Hepatocyte (in vitro differentiated cells): ENCODE measurements around the gene CHCHD6. TPM values are rescaled to one million over a fixed set of nuclear protein-coding genes. Genes with fewer than 3 reads are reported as not detected.

ENCODE experiments used
- DNase-seq: peaks from one replicate; pipeline ENCODE4 v3.0.0-alpha.2; 2016; ENCODE audit warnings: low spot score
- H2AFZ ChIP-seq: fragments of 200-600 bp; sonication (generic); 2 replicates; pipeline ENCODE4 v1.6.0; 2016; ENCODE audit warnings: antibody characterized with exemption, mild to moderate bottlenecking
- H3K27ac ChIP-seq: fragments of 200-600 bp; sonication (generic); 2 replicates; pipeline ENCODE4 v1.5.1; 2016; ENCODE audit warnings: mild to moderate bottlenecking
- H3K27me3 ChIP-seq: fragments of 200-600 bp; sonication (generic); 2 replicates; pipeline ENCODE4 v1.6.1; 2016
- H3K36me3 ChIP-seq: fragments of 200-600 bp; sonication (generic); replicated peaks from 2 replicates; pipeline ENCODE4 v1.5.1; 2016; ENCODE audit warnings: low read depth; ENCODE audit not compliant: insufficient read depth
- H3K4me1 ChIP-seq: fragments of 200-600 bp; sonication (generic); 2 replicates; pipeline ENCODE4 v1.5.1; 2016; ENCODE audit warnings: mild to moderate bottlenecking, moderate library complexity; ENCODE audit not compliant: insufficient read depth
- H3K4me2 ChIP-seq: fragments of 200-600 bp; sonication (generic); 2 replicates; pipeline ENCODE4 v1.6.0; 2016
- H3K4me3 ChIP-seq: fragments of 200-600 bp; sonication (generic); 2 replicates; pipeline ENCODE4 v1.5.1; 2016; ENCODE audit warnings: mild to moderate bottlenecking
- H3K79me2 ChIP-seq: fragments of 200-600 bp; sonication (generic); 2 replicates; pipeline ENCODE4 v1.6.0; 2017; ENCODE audit warnings: mild to moderate bottlenecking
- H3K9me2 ChIP-seq: fragments of 200-600 bp; sonication (generic); replicated peaks from 2 replicates; pipeline ENCODE4 v1.6.0; 2017; ENCODE audit warnings: mild to moderate bottlenecking; ENCODE audit not compliant: insufficient read depth
- H3K9me3 ChIP-seq: fragments of 200-600 bp; sonication (generic); 2 replicates; pipeline ENCODE4 v1.5.1; 2016; ENCODE audit warnings: low read depth, mild to moderate bottlenecking
- H4K20me1 ChIP-seq: fragments of 200-600 bp; sonication (generic); 2 replicates; pipeline ENCODE4 v1.6.0; 2016; ENCODE audit warnings: mild to moderate bottlenecking; ENCODE audit not compliant: insufficient read depth, poor library complexity, severe bottlenecking
- CTCF ChIP-seq: fragments of 200-600 bp; sonication (generic); IDR thresholded peaks from 2 replicates; pipeline ENCODE4 v1.5.1; 2016; ENCODE audit warnings: antibody characterized with exemption, mild to moderate bottlenecking; ENCODE audit not compliant: poor library complexity
- EZH2 ChIP-seq: fragments of 200-600 bp; sonication (generic); IDR thresholded peaks from 2 replicates; pipeline ENCODE4 v1.6.1; 2016; ENCODE audit warnings: antibody characterized with exemption, mild to moderate bottlenecking, borderline replicate concordance
- EZH2phosphoT487 ChIP-seq: fragments of 200-600 bp; sonication (generic); IDR thresholded peaks from one replicate; pipeline ENCODE4 v1.6.1; 2018; ENCODE audit warnings: antibody characterized with exemption, mild to moderate bottlenecking, low read depth, moderate library complexity; ENCODE audit not compliant: unreplicated experiment, severe bottlenecking
- WGBS: methylation state at CpG from one replicate; pipeline ENCODE4 v1.1.6; 2016; ENCODE audit warnings: low lambda C conversion rate; ENCODE audit errors: missing lambda C conversion rate; 5-methylcytosine and 5-hydroxymethylcytosine counted together
- polyA plus RNA-seq: library from polyadenylated mRNA; unstranded; fragments of >200 nt; fragmentation: Nextera tagmentation; extraction: Ambion mirVana; gene quantifications from 2 replicates; pipeline ENCODE4 v1.2.1, GENCODE V29; 2016
- total RNA-seq: library from RNA; depleted of rRNA; stranded (reverse); fragments of >200 nt; gene quantifications from 2 replicates; pipeline ENCODE4 v1.2.3, GENCODE V29; 2014

Gene CHCHD6
- total and polyA plus RNA-seq, 2 experiments from 2014 or later, result 13.8 to 19.7 TPM

DNA sequence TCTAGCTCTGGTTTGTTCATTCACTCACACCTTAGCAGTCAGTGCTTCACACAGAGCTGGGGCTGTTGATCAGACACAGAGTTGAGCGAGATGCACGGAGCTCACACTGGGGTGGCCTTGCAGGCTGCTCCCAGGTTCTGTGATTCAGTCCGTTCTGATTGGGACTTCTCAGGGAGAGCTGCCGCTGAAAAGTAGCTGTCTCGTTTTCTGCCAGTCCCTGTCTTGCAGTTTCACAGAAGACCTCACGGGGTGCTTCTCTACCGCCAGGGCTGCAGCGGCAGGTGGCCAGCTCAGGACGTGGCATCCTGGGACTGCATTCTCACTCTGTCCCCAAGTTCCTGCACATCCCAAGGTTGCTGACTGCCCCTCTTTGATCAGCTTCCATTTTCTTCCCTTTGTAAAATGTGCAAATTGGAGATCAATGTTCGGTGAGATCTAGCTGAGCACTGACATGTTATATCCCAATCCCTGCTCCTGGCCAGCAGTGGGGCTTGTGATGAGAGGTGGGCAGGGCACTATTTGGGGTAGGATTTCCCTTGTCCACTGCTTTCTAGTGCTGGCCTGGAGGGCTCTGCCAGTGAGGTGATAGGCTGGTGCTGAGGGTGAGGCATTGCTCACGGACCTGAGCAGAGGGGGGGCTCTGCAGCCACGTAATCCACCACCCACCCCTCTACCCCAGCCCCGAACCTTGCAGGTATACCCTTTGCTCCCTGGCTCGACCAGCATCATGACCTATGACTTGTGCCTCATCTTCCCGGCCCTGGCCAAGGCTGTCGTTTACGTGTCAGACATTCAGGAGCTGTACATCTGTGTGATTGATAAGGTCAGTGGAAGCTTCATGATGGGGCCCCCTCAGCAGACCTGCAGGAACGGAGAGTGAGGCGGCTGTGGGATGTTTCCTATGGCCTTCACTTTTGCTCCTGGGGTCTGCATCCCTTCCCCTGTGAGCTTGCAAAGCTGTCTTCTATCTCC is 43.8 kb upstream of the CHCHD6 start:
- no peak for TF ChIP-seq EZH2
- no peak for TF ChIP-seq EZH2phosphoT487
- no peak for TF ChIP-seq CTCF
- Histone ChIP-seq H3K36me3 (no peaks in the 10 kb centered on the region), H3K4me3 (no peak overlapping the region), H3K9me2 (no peaks in the 10 kb centered on the region), H3K4me1 (no peaks in the 10 kb centered on the region), H3K27me3 (no peaks in the 10 kb centered on the region), H4K20me1 (no peaks in the 10 kb centered on the region), H3K27ac (no peak overlapping the region), H3K4me2 (no peak overlapping the region), H2AFZ (no peak overlapping the region), H3K79me2 (no peaks in the 10 kb centered on the region), H3K9me3 (no peaks in the 10 kb centered on the region)
- 68% methylated on average over 17 of the region's 19 CpGs for WGBS
- DNase-seq, result peak; percentile 35

GRCh38 chr3:126661532-126662364 is 42.3 kb upstream of the CHCHD6 start:
- no peak for DNase-seq
- Histone ChIP-seq H2AFZ (no peak overlapping the region), H3K27me3 (no peaks in the 10 kb centered on the region), H4K20me1 (no peaks in the 10 kb centered on the region), H3K9me2 (no peaks in the 10 kb centered on the region), H3K79me2 (no peaks in the 10 kb centered on the region), H3K36me3 (no peaks in the 10 kb centered on the region), H3K27ac (no peak overlapping the region), H3K4me2 (no peak overlapping the region), H3K9me3 (no peaks in the 10 kb centered on the region), H3K4me3 (no peak overlapping the region), H3K4me1 (no peaks in the 10 kb centered on the region)
- no peak for TF ChIP-seq EZH2phosphoT487
- TF ChIP-seq EZH2, result no peak
- TF ChIP-seq CTCF, result no peak
- WGBS, result 88% methylated on average over 11 of the region's 11 CpGs

- H3K9me3 ChIP-seq, result no peaks in the 10 kb centered on the region
- no peak overlapping the region for H3K4me2 ChIP-seq
- H2AFZ ChIP-seq, result no peak overlapping the region
- H3K79me2 ChIP-seq, result no peaks in the 10 kb centered on the region
- TF ChIP-seq EZH2 (no peak), CTCF (no peak), EZH2phosphoT487 (no peak)
- H4K20me1 ChIP-seq, result no peaks in the 10 kb centered on the region
- DNase-seq, result no peak
- no peaks in the 10 kb centered on the region for H3K36me3 ChIP-seq
- 83% methylated on average over 4 of the region's 4 CpGs for WGBS
- no peaks in the 10 kb centered on the region for H3K27me3 ChIP-seq
- no peaks in the 10 kb centered on the region for H3K4me1 ChIP-seq
- no peak overlapping the region for H3K27ac ChIP-seq
- H3K9me2 ChIP-seq, result no peaks in the 10 kb centered on the region
- no peak overlapping the region for H3K4me3 ChIP-seq
Observed at GRCh38 chr3:126663257-126663656, 40.8 kb upstream of the CHCHD6 start.
